Measurements from ENCODE around the gene MCRIP2. TPM values are rescaled to one million over a fixed set of nuclear protein-coding genes. Genes with fewer than 3 reads are reported as not detected.

The MCRIP2 gene
- polyA plus RNA-seq, 1 donor from 2014 or later: 29.1 TPM

- Histone ChIP-seq H3K4me3 (ENCODE audit: low read length) (no peak overlapping the region), H3K9me2 (ENCODE audit: insufficient read depth, low read length) (no peaks in the 10 kb centered on the region), H3K9me3 (ENCODE audit: low read length) (no peaks in the 10 kb centered on the region), H4K20me1 (ENCODE audit: insufficient read depth) (no peaks in the 10 kb centered on the region), H3K36me3 (ENCODE audit: insufficient read depth, low read length) (no peaks in the 10 kb centered on the region), H3K79me2 (replicated peaks; ENCODE audit: insufficient read depth, low read length) (no peaks in the 10 kb centered on the region), H3K27ac (ENCODE audit: low read length) (no peak overlapping the region), H3K27me3 (ENCODE audit: insufficient read depth, low read depth, low read length) (no peaks in the 10 kb centered on the region), H3K9ac (ENCODE audit: low read length) (no peak overlapping the region), H3F3A (ENCODE audit: insufficient read depth, low read length, poor library complexity, severe bottlenecking) (no peaks in the 10 kb centered on the region), H2AFZ (ENCODE audit: low read depth, low read length) (no peak overlapping the region), H3K4me2 (ENCODE audit: low read length) (no peak overlapping the region)
- TF ChIP-seq EZH2 (IDR thresholded peaks at IDR 0.05; ENCODE audit: borderline replicate concordance, insufficient read depth, low read length, poor library complexity, severe bottlenecking) (no peak), TAF1 (IDR thresholded peaks at IDR 0.05; ENCODE audit: low read depth) (no peak), REST (IDR thresholded peaks at IDR 0.05; ENCODE audit: borderline replicate concordance) (no peak), RAD21 (conservative IDR thresholded peaks at IDR 0.05) (no peak), MXI1 (conservative IDR thresholded peaks at IDR 0.05; ENCODE audit: poor library complexity, severe bottlenecking) (no peak), EP300 (conservative IDR thresholded peaks at IDR 0.05; ENCODE audit: poor library complexity, severe bottlenecking) (no peak), POLR2AphosphoS5 (IDR thresholded peaks at IDR 0.05) (no peak), SMC3 (conservative IDR thresholded peaks at IDR 0.05; ENCODE audit: poor library complexity) (no peak)
- TF ChIP-seq, protein P1, sequence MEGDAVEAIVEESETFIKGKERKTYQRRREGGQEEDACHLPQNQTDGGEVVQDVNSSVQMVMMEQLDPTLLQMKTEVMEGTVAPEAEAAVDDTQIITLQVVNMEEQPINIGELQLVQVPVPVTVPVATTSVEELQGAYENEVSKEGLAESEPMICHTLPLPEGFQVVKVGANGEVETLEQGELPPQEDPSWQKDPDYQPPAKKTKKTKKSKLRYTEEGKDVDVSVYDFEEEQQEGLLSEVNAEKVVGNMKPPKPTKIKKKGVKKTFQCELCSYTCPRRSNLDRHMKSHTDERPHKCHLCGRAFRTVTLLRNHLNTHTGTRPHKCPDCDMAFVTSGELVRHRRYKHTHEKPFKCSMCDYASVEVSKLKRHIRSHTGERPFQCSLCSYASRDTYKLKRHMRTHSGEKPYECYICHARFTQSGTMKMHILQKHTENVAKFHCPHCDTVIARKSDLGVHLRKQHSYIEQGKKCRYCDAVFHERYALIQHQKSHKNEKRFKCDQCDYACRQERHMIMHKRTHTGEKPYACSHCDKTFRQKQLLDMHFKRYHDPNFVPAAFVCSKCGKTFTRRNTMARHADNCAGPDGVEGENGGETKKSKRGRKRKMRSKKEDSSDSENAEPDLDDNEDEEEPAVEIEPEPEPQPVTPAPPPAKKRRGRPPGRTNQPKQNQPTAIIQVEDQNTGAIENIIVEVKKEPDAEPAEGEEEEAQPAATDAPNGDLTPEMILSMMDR (IDR thresholded peaks at IDR 0.05; ENCODE audit: poor library complexity, severe bottlenecking): no peak
These were observed 17.0 kb upstream of the MCRIP2 start for GRCh38 chr16:624526-625070.

DNA sequence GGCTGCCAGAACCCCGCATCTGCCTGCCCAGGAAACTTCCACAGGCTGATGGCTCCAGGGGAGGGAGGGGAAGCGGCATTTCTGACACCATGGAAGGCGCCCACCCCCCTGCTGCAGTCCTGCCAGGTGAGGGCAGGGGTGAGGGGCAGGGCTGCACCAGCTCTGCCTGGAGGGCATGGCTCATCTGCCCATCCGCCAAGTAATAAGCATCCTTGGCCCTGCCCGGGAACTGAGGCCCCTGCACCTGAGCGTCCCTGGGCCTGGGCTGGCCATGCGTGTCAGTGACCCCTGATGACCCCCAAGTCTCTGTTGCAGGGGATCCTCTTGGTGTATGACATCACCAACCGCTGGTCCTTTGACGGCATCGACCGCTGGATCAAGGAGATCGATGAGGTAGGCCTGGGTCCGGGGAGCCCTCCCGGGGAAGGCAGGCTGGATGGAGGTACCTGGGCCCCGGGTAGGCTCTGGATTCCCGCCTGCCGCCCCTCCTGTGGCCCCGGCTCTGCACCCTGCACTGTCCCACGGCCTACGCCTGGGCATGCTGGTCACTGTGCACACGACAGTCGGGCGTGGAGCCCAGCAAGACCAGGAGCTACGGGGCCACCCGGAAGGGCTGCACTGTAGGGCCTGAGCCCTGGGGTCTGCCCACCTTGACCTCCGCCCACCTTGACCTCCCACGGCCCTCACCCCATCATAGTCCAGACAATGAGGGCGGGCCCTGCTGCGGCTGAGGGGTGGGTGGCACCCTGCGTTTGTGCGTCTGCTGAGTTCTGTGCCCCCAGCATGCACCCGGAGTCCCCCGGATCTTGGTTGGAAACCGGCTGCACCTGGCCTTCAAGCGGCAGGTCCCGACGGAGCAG lies 16.3 kb upstream of the MCRIP2 start:
- H3K36me3 ChIP-seq (ENCODE audit: insufficient read depth, low read length): no peaks in the 10 kb centered on the region

More for the DNA sequence above, 16.3 kb upstream of the MCRIP2 start:
- Histone ChIP-seq H2AFZ (ENCODE audit: low read depth, low read length) (no peak overlapping the region), H3K4me2 (ENCODE audit: low read length) (no peak overlapping the region), H3K79me2 (replicated peaks; ENCODE audit: insufficient read depth, low read length) (no peaks in the 10 kb centered on the region), H3K9me2 (ENCODE audit: insufficient read depth, low read length) (no peaks in the 10 kb centered on the region), H3K9ac (ENCODE audit: low read length) (no peak overlapping the region), H3K27me3 (ENCODE audit: insufficient read depth, low read depth, low read length) (no peaks in the 10 kb centered on the region), H3K9me3 (ENCODE audit: low read length) (no peaks in the 10 kb centered on the region), H4K20me1 (ENCODE audit: insufficient read depth) (no peaks in the 10 kb centered on the region), H3K27ac (ENCODE audit: low read length) (no peak overlapping the region), H3F3A (ENCODE audit: insufficient read depth, low read length, poor library complexity, severe bottlenecking) (no peaks in the 10 kb centered on the region), H3K4me3 (ENCODE audit: low read length) (no peak overlapping the region)
- TF ChIP-seq RAD21 (conservative IDR thresholded peaks at IDR 0.05) (no peak), TAF1 (IDR thresholded peaks at IDR 0.05; ENCODE audit: low read depth) (no peak)

Data from neural cell (in vitro differentiated cells).